Right kidney (tissue), 1 donor: ENCODE data around the gene TACC2.
A peak's percentile ranks its signal among the peaks of the same experiment; 100 is the strongest.

Experiments
- DNase-seq: peaks from one replicate; pipeline ENCODE4 v3.0.0-alpha.2; 2016

The TACC2 gene

GRCh38 chr10:122124342-122124741, 135.4 kb downstream of the TACC2 start:
- no peak for DNase-seq

GRCh38 chr10:122124808-122125207, 135.8 kb downstream of the TACC2 start:
- DNase-seq, result no peak

- no peak for DNase-seq
Observed at GRCh38 chr10:122126763-122127659, 138.0 kb downstream of the TACC2 start.

GRCh38 chr10:122127943-122128342, 139.0 kb downstream of the TACC2 start:
- DNase-seq, result no peak

- DNase-seq, result no peak
Observed at GRCh38 chr10:122128357-122128756, 139.4 kb downstream of the TACC2 start.

- DNase-seq, result no peak
Observed at GRCh38 chr10:122130474-122131110, 141.6 kb downstream of the TACC2 start.

GRCh38 chr10:122132331-122132755, 143.4 kb downstream of the TACC2 start:
- DNase-seq, result no peak

GRCh38 chr10:122132882-122133565, 144.1 kb downstream of the TACC2 start:
- DNase-seq, result no peak

- no peak for DNase-seq
Observed at GRCh38 chr10:122135251-122136025, 146.5 kb downstream of the TACC2 start.

GRCh38 chr10:122138831-122139625, 150.1 kb downstream of the TACC2 start:
- DNase-seq, result no peak

GRCh38 chr10:122139627-122140170, 150.7 kb downstream of the TACC2 start:
- no peak for DNase-seq

- DNase-seq, result no peak
Observed at GRCh38 chr10:122140461-122140902, 151.5 kb downstream of the TACC2 start.

- no peak for DNase-seq
Observed at GRCh38 chr10:122140941-122141623, 152.1 kb downstream of the TACC2 start.

GRCh38 chr10:122141821-122142640, 153.1 kb downstream of the TACC2 start:
- no peak for DNase-seq

- DNase-seq, result peak; percentile 68
Observed at GRCh38 chr10:122142641-122143237, 153.8 kb downstream of the TACC2 start.

GRCh38 chr10:122143238-122143841, 154.4 kb downstream of the TACC2 start:
- no peak for DNase-seq

GRCh38 chr10:122144199-122144598, 155.2 kb downstream of the TACC2 start:
- no peak for DNase-seq

- no peak for DNase-seq
Observed at GRCh38 chr10:122145113-122145512, 156.2 kb downstream of the TACC2 start.

GRCh38 chr10:122147663-122148062, 158.7 kb downstream of the TACC2 start:
- no peak for DNase-seq
